HG03196 (cell line): ENCODE data around the gene C11orf21.

ENCODE experiments used
- ATAC-seq: cut with Tn5 transposase; IDR thresholded peaks from one replicate; pipeline ENCODE4 v1.9.1; 2021; ENCODE audit not compliant: unreplicated experiment

C11orf21 gene

DNA sequence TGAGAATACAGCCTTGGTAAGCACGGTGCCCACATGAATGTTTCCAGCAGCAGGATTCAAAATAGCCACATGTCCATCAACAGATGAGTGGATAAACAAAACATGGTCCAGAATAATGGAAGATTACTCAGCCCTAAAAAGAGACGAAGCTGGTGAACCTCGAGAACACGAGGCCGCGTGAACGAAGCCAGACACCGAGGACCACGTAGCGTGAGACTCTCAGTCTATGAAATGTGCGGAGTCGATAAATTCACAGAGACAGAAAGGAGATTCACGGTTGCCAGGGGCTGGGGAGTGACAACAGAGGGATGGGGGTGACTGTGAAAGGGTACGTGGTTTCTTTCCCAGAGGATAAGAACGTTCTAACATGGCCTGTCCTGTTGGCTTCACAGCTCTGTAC, 28.4 kb downstream of the C11orf21 start:
- ATAC-seq = no peak

DNA sequence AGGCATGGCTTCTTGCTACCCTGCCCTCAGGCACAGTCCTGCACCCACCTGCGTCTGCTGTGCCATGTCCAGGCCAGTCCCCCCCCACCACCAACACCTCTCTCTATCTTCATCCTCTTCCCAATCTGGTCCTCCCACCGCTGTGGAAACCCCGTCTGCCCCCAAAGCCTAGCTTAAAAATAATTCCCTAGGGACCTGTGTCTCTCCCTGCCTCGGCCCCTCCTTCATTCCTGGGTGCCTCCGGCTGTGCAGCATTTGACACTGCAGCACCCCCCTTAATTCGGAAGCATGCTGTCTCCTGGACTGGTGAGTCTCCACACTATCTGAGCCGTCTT, 28.8 kb downstream of the C11orf21 start:
- ATAC-seq = no peak

DNA sequence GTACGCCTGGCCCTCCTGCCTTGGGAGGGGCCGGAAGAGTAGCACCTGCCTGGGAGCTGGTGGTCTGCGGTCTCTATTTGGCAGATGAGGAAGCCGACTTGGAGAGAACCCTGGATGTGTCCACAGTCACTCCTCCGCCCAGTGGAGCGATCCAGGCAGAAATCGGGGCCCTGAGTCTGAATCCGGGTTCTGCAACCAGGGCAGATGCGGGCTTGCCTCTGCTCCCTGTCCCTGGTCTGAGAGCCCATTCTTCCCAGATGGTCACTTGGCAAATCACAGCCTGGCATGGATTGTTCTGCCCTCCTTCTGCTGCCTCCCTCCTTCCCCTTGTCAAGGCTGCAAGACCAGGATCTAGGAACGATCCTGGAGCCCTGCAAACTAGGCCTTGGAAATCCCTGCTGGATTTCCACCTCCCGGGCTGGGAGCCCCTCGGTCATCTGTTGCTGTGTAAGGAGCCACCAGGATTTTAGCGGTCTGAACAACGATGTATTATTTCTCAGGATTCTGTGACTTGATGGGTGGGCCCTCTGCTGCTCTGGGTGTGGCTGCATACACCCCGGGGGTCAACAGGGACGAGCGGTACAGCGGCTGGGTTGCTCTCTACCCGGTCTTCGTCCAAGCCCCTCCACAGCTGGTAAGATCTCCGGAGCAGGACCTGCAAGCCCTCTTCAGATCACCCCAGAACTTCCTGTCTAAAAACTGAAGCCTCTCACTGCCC, 29.3 kb downstream of the C11orf21 start:
- ATAC-seq = no peak

DNA sequence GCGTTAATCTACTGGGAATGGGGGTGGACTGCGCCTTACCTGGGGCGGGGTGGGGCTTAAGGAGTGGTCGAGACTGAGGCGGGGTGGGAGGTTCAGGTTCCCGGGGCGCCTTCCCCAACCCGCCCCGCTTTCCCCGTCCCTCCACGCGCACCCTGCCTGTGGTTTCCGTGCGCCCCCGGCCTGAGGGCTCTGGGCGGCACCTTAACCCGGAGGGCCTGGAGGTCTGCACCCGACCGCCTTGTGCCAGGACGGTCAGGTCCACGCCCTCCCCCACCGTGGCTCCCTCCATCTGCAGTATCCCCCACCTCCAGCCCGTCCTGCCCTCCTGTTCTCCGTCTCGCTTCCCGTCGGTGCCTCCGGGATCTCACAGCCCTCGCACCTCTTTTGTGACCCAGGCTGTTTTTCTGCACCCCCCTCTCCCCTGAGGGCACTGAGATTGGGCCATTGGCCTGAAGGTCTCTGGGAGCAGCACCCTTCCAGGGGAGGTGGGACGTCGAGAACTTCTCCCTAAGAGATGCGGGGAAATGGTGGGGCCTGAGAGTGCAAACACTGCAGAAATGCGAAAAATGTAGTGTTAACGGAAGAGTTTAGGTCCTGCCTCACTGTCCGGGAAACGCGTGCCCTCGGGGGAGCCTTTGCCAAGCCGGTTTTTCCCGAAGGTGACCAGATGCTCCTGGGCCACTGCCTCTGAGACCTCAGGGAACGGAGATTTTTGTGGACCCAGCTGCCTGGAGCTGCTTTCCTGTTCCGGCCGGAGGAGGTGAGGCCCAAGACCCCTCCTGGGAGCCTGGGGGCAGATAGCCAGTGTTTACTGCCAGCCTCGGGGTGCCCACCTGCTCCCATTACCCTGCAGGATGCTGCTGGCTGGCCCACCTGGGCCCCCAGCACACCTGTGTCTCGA, 30.1 kb downstream of the C11orf21 start:
- no peak for ATAC-seq

DNA sequence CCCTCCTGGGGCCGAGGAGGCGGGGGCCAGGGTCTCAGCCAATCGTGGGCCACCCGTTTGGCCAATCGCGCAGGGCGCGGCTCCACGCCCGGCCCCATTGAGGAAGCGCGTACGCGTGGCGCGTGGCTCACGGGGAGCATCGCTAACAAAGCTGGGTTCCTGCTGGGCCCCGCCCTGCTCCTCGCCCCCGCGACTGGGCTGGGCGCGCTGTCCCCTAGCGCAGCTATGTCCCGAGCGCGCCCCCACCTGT, 30.7 kb downstream of the C11orf21 start:
- no peak for ATAC-seq

DNA sequence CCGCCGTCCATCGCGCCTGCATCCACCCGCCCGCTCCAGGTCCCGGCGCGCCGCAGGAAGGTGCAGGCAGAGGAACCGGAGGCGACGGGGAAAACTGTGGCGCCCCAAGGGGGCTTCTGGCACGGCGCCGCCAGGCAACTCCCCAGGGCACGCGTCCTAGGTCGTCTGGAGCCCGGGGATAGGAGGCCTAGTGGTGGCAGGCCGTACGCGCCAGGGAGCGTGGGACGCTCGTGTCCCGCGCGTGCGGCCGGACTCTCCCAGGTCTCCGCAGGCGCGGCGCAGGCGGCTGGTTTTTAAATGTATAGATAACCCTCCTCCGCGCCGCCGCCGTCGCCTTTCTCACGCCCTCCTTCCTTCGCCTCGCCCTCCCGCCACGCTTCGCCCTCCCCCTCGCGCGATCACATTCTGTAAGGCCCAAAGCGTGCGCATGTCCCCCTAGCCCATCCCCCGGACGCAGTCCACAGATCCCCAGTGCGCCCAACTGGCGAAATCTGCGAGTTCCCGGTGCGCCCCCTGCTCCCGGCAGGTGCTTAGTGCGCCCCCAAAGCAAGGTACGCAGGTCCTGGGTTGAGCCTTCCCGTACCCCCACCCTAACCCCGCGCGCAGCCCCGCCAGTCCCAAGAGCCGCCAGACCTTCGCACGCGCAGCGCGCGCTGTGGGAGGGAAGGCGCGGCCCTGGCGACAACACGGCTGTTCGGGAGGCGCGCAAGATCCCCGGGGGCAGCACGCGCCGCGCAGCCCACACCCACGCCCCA, 31.2 kb downstream of the C11orf21 start, which contains the start of gene ASCL2:
ASCL2 (minus strand) TSS at position 267 of the 755 bp plus-strand sequence; CDS start at position 11, 256 bp downstream.
- no peak for ATAC-seq

DNA sequence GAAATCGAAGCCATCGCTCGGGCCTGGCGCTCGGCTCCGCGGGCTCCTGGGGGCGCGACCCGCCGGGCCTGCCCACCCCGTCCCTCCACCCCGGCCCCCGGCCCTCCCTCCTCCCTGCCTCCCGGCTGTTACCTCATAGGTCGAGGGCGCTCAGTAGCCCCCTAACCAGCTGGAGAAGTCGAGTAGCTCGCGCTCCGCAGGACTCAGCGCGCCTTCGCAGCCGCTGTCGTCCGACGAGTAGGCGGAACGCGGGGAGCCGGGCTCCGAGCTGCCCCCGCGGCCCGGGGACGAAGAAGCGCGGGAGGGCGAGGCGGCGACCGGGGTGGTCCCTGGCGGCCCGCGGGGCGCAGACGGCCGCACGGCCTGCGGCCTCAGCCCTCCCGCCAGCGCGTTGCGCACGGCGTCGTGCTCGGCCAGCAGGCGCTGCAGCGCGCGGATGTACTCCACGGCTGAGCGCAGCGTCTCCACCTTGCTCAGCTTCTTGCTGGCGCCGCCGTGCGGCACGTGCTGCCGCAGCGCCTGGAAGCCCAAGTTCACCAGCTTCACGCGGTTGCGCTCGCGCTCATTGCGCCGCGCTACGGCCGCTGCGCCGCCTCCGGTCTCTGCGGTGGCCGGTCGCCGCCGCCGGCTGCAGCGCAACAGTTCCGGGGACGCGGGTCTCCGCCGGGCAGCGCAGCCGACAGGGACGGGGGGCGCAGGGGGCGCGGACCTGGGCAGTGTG, 32.0 kb downstream of the C11orf21 start:
- ATAC-seq = no peak

DNA sequence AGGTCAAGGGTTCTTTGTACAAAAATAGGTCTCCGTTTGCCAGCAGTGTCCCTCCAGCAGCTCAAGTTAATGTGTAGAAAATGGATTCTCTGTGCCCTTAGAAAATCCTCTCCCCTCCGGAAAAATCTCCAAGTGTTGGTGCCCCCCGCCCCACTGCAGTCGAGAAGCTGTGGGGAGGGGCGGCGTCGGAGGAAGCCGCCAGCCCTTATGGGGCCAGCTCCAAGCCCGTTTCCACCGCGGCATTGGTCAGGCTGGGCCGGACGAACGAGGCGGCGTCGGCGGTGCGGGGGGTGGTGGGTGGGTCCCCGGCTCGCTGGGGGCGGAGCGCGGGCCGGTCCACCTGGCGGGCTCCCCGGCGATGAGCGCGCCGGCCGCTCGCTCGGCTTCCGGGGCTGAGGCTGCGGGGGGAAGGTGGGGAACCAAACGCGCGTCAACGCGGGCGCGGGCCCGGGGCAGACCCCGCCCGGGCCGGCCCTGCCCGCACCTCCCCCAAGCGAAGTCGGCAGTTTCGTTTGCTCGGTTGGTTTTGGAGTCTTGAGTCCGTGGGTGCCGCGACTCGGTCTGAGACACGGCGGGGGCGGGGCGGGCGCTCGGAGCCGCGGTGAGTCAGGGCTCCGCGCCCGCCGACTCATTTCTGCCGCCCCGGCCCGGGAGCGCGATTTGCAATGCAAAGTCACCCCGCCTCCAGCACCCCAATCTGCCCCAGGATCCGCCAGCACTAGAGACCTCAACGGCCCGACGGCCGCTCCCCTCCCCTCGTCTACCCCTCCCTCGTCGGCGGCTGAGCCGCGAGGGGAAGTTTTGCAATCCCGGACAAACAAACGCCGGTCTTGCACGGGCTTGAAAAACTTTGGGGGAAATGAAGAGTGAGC, 32.8 kb downstream of the C11orf21 start:
- ATAC-seq = no peak

DNA sequence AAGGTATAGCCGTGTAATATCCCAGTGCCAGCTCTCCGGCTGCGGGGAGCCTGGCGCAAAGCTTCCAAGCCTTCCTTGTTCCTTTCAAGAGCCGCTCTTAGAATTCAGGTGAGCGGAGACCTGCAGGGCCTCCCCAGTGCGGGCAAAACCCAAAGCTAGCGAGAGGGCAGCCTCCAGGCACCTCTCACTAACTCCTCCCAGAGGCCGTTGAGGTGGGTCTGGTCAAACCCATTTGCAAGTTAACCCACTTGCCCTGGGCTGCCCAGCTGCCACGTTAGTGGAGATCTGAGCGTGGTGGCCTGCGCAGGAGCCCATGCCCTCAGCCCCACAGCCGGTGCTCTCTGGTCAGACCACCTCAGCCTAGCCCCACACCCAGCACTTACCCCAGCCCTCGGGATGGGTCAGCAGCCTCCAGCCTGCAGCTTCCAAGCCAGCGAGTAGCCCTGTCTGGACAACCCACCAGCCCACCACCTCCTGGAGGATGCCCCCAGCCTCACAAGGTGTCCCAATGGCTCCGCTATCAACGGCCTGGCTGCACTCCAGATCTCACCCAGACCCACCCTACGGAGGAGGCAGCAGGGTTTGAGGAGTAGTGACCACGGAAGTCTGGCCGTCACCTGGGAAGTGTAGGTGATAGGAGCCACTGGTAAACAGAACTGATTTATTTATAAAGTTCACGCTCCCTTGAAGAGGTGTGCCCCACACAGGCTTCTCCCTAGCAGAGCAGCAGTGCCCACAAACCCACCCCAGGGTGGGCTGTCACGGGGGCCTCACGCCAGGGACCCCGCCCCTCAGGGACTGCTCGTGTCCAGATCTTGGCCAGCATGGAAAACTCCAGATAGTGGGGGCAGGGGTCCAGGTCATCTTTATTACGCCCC, 33.6 kb downstream of the C11orf21 start:
- no peak for ATAC-seq

DNA sequence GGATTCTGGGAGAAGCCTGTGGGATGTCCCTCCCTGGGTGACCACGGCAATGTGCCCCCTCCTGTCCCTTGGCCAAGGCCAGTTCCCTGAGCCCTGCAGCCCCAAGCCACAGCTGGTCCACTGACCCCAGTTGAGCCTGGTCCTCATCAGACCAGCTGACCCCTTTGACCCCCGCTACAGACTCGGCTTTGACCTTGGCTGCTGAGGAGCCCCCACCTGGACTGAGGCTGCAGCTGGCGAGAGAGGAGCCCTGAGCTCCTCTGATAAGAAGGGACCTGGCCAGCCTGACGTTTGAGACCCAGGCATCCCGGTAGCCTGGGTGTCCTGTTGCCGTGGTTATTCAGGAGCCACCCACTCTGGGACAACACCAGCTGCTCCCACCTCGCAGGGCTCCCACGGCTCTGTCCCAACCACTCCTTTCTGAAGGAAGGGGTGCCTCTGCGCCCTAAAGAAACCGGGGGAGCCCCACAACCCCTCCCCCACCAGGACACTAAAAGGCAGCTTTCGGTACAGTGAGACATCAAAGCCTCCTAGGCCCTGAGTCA, 34.3 kb downstream of the C11orf21 start:
- no peak for ATAC-seq

DNA sequence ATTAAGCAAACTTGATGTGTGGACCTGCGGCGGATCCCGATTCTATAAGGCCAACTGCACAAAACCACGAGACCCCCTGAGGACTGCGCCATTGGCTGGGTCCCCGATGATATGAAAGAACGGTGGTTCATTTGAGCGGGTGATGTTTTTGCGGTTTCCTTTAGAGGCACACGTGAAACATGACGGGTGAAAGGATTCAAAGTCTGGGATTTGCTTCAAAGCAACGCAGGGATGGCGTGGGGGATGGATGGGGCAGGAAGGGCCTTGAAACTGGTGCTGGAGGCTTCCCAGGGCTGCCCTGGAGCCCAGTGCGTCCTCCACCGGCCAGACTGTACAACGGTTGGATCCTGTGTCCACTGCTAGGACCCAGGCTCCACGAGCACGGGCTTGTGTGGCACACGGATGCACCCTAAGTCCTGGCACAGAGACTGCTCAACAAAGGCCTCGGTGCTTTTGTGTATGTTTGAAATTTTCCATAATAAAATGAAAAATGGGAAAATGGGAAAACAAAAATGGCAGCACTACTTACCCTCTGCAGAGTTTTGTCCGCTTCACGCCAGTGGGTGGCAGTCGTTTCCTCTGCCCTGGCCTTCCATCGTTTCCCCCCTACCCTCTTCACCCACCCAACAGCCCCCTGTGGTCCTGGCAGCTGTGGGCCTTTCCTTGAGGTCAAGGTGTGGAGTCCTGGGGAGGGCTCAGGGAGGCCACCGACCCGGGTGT, 35.0 kb downstream of the C11orf21 start:
- ATAC-seq = no peak

DNA sequence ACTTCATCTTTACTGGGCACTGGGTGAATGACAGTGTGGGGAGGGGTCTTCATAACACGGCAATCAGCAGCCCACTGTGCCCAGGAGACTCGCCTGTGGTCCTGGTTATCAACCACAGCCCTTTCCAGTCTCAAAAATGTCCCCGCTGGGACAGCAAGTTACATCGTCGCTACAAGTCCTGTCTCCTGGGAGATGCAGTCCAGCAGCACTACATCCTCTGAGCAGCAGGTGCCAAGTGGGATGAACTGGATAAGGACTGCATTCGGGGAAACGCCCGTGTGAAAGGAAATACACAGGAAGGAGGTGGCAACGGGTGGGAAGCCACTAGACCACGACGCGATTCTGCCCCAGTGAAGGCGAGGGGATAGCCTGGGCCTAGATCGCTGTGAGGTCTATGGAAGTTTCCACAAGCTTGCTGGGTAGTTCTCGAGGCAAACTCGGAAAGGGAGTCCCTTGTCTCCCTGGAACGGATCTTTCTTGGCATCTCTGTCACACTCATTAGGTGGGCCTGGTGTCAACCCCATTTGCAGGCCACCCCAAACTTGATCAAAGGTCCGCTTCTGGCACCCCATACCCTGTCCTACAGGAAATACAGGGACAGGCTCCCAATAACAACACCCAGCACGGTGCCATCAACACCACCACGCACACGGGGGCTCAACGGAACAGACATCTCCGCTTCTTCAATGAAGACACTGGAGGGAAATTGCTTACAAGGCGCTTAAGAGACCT, 35.7 kb downstream of the C11orf21 start:
- ATAC-seq = no peak

DNA sequence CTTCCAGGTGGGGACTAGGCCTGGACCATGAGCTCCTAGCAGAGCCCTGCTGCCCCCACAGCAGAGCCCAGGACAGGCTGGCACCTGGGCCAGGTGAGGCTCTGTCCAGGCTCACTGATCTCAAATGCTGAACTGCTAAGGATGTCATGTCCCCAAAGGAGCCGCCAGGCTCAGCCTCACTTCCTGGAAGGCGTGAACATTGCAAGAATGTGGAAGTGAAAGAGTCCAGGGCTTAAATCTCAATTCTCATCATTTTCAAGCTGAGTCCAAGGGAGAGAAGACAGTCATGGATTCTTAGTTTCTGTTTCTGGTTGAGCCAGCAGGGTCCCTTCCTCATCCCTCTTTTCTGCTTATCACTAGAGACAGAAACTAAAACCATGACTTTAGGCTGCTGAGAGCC, 36.3 kb downstream of the C11orf21 start:
- no peak for ATAC-seq

DNA sequence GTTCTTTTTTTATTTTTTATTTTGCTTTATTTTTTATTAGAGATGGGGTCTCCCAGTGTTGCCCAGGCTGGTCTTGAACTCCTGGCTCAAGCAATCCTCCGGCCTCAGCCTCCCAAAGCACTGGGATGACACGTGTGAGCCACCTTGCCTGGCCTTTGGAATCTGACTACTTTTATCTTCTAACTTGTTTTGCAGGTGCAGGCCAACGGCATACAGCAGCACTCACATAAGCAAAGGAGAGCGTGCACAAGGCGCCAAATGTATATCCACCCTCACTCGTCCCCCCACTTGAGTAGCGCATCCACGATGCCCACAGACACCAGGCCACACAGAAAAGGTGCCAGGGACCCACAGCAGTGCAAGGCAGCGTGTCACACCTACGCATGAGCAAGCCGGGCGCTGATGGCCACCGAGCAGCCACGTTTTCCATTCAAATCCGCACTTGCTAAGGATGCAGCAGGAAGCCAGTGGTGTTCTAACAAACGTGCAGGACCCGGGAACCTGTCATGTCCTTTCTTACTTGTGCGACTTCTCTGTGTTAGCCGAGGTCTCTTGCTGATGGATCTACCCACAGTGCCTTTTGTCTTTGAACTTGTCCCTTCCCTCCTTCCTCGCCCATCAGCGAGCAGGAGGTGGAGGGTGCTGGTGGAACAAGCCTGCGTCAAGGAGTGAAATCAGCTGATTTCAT, 37.2 kb downstream of the C11orf21 start:
- ATAC-seq = no peak

DNA sequence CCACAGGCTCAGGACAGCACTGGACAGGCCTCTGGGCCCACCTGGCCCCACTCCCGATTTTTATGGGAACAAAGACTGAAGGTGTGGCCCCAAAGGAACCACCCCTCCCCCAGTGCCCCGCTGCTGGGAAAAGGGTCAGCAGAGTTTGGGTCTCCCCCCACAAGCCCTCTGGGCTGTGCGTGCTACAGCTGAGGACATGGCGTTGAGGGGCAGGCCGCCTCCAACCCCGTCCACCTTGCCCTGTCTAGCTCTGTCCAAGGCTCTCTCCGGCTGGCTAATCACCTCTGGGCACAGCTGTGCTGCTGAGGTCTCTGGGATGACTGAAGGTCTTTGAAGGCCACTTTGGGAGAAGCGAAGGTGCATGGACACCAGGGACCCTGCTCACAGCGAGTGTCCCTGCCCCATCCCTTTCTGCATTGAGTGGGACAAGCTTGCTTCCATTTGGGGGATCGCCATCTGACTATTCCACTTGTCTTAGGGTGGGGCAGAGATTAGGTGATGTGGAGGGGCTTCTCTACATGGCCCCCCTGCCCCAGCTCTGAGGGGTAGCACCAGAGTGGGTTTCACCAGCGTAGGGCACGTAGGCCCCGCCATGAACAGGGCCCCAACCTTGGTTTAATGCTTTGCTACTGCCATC, 37.9 kb downstream of the C11orf21 start:
- no peak for ATAC-seq

DNA sequence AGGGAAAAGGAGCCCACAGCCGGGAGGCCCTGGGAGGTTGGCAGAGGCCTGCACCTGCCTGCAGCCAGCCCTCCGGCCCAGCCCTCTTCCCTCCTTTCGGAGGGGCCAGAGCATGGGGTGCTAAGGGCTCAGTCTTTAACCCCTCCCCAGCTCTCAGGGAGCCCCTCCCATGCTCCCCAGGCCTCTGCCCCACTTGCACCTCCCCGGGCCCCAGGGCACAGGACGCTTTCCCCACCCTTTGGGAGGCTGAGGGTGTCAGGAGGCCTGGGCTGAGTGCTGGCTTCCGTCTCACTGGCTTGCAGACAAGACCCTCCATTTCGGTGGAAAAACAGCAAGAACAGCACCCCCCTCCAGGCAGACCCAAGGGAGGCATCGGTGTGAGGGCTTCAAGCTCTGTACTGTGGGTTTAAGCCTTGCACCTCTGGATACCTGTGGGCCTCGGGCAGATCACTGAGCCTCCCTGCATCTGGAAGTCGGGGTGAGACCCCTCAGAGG, 38.6 kb downstream of the C11orf21 start:
- no peak for ATAC-seq
